Caco-2 (cell line): ENCODE results near the gene FLT3LG. TPM values are rescaled to one million over a fixed set of nuclear protein-coding genes. Genes with fewer than 3 reads are reported as not detected.

ENCODE experiments used
- BruUV-seq: library from RNA; stranded (reverse); fragments of 400-500 nt; replicated peaks from 2 replicates; lab custom pipeline; 2021; lab: Mats Ljungman, UMichigan
- CTCF ChIA-PET: fragments of 300-600 bp; sonication (Branson Sonifier 250); formaldehyde crosslinking; loops from one replicate; lab custom pipeline; 2022; ENCODE audit warnings: antibody characterized with exemption; lab: Charles Lee
- POLR2A ChIA-PET: fragments of 300-600 bp; sonication (Branson Sonifier 250); formaldehyde crosslinking; loops from one replicate; lab custom pipeline; 2022; ENCODE audit warnings: antibody characterized with exemption; lab: Charles Lee
- DNase-seq, 2 experiments: peaks; one replicate each; pipeline versions ENCODE4 v3.0.0 to v3.0.0-alpha.2; 2020 to 2022
- H3K27me3 ChIP-seq: replicated peaks from 2 replicates; pipeline ENCODE4 v1.6.0; 2011; ENCODE audit warnings: low read length; ENCODE audit not compliant: control insufficient read depth, insufficient read depth
- H3K36me3 ChIP-seq: 2 replicates; pipeline ENCODE4 v1.5.1; 2011; ENCODE audit warnings: low read length; ENCODE audit not compliant: control insufficient read depth, insufficient read depth
- H3K4me1 ChIP-seq: fragments of 250-450 bp; sonication (Bioruptor Pico); 2 replicates; pipeline ENCODE4 v1.5.1; 2020; ENCODE audit warnings: mild to moderate bottlenecking
- H3K4me3 ChIP-seq: 2 replicates; pipeline ENCODE4 v1.5.1; 2011; ENCODE audit warnings: low read depth, mild to moderate bottlenecking, control low read depth, low read length
- H3K9me3 ChIP-seq: fragments of 250-450 bp; sonication (Bioruptor Pico); 2 replicates; pipeline ENCODE4 v1.5.1; 2020; ENCODE audit warnings: mild to moderate bottlenecking, moderate library complexity
- H3K27ac Mint-ChIP-seq: one replicate; pipeline ENCODE4 v1.8.0; 2022; ENCODE audit warnings: mixed read lengths; ENCODE audit not compliant: unreplicated experiment
- H3K27me3 Mint-ChIP-seq: one replicate; pipeline ENCODE4 v1.8.0; 2022; ENCODE audit warnings: mixed read lengths; ENCODE audit not compliant: insufficient read depth, unreplicated experiment
- H3K36me3 Mint-ChIP-seq: one replicate; pipeline ENCODE4 v1.8.0; 2022; ENCODE audit warnings: mild to moderate bottlenecking, mixed read lengths; ENCODE audit not compliant: insufficient read depth, unreplicated experiment
- H3K4me1 Mint-ChIP-seq: one replicate; pipeline ENCODE4 v1.8.0; 2022; ENCODE audit warnings: low read depth, mixed read lengths; ENCODE audit not compliant: unreplicated experiment
- H3K4me3 Mint-ChIP-seq: one replicate; pipeline ENCODE4 v1.8.0; 2022; ENCODE audit warnings: mild to moderate bottlenecking, moderate library complexity, mixed read lengths; ENCODE audit not compliant: unreplicated experiment
- H3K9me3 Mint-ChIP-seq: one replicate; pipeline ENCODE4 v1.8.0; 2022; ENCODE audit warnings: mixed read lengths; ENCODE audit not compliant: unreplicated experiment
- CTCF ChIP-seq, 2 experiments: fragments of 200-600 bp in 1 of 2; IDR thresholded peaks; 1 replicate in 1 of 2; 2 replicates in 1 of 2; pipeline versions ENCODE4 v1.5.1 to v1.8.0; 2011 to 2022; ENCODE audit warnings: antibody characterized with exemption in 1 of 2, control low read depth in 1 of 2, inconsistent platforms in 1 of 2, low read depth in 1 of 2, low read length in 1 of 2, mild to moderate bottlenecking in 1 of 2, moderate library complexity in 1 of 2; ENCODE audit not compliant: insufficient read depth in 1 of 2, severe bottlenecking in 1 of 2, unreplicated experiment in 1 of 2
- intact Hi-C: fragments of 100-400 bp; cut with micrococcal nuclease; formaldehyde crosslinking; loops from one replicate; pipeline ENCODE4 v1.10.0; 2022; ENCODE audit not compliant: unreplicated experiment
- total RNA-seq: library from RNA; stranded (reverse); gene quantifications from 2 replicates; pipeline ENCODE4 v1.2.3, GENCODE V29; 2022

The FLT3LG gene
- total RNA-seq, 1 experiment from 2014 or later, result 2.1 TPM

GRCh38 chr19:49461656-49462055 lies 12.4 kb upstream of the FLT3LG start:
- Mint-ChIP-seq H3K36me3 (peaks cover 26% of the 10 kb centered on the region), H3K27me3 (no peaks in the 10 kb centered on the region), H3K4me1 (no peaks in the 10 kb centered on the region), H3K9me3 (no peaks in the 10 kb centered on the region), H3K4me3 (no peak overlapping the region), H3K27ac (no peak overlapping the region)
- no peaks in the 10 kb centered on the region for H3K9me3 ChIP-seq
- H3K27me3 ChIP-seq, result no peaks in the 10 kb centered on the region
- DNase-seq, result no peak
- no TSS peak for BruUV-seq
- H3K4me3 ChIP-seq, result no peak overlapping the region
- intact Hi-C loops, result no loop called here
- no peaks in the 10 kb centered on the region; the same call in none of the 2 replicates for H3K36me3 ChIP-seq
- ChIA-PET POLR2A (no interaction called here), CTCF (no interaction called here)
- H3K4me1 ChIP-seq, result no peaks in the 10 kb centered on the region
- no peak for TF ChIP-seq CTCF (IDR thresholded peaks at IDR 0.05; ENCODE audit: insufficient read depth in 1 of 2, low read depth in 1 of 2, low read length in 1 of 2, severe bottlenecking in 1 of 2, unreplicated experiment in 1 of 2)

- CTCF ChIA-PET, result no interaction called here
- H3K9me3 ChIP-seq, result no peaks in the 10 kb centered on the region
- no peaks in the 10 kb centered on the region for H3K4me1 ChIP-seq
- no peak overlapping the region for H3K27ac Mint-ChIP-seq
- intact Hi-C loops, result no loop called here
- TF ChIP-seq CTCF (IDR thresholded peaks at IDR 0.05; ENCODE audit: insufficient read depth in 1 of 2, low read depth in 1 of 2, low read length in 1 of 2, severe bottlenecking in 1 of 2, unreplicated experiment in 1 of 2), result no peak
- POLR2A ChIA-PET, result no interaction called here
- peaks cover 26% of the 10 kb centered on the region for H3K36me3 Mint-ChIP-seq
- no peak overlapping the region for H3K4me3 ChIP-seq
- no peaks in the 10 kb centered on the region for H3K4me1 Mint-ChIP-seq
- H3K27me3 Mint-ChIP-seq, result no peaks in the 10 kb centered on the region
- no TSS peak for BruUV-seq
- no peaks in the 10 kb centered on the region; the same call in none of the 2 replicates for H3K36me3 ChIP-seq
- no peak overlapping the region for H3K4me3 Mint-ChIP-seq
- no peak for DNase-seq
- H3K9me3 Mint-ChIP-seq, result no peaks in the 10 kb centered on the region
- no peaks in the 10 kb centered on the region for H3K27me3 ChIP-seq
Observed at GRCh38 chr19:49462492-49462891, 11.5 kb upstream of the FLT3LG start.

- no peaks in the 10 kb centered on the region for H3K9me3 Mint-ChIP-seq
Observed at GRCh38 chr19:49463960-49464740, 9.9 kb upstream of the FLT3LG start.

More at GRCh38 chr19:49463960-49464740, 9.9 kb upstream of the FLT3LG start:
- no peak for DNase-seq
- Mint-ChIP-seq H3K27me3 (no peaks in the 10 kb centered on the region), H3K4me3 (no peak overlapping the region), H3K27ac (no peak overlapping the region), H3K4me1 (no peaks in the 10 kb centered on the region), H3K36me3 (peaks cover 33% of the 10 kb centered on the region)
- intact Hi-C loops, result no loop called here
- H3K4me3 ChIP-seq, result no peak overlapping the region
- ChIA-PET CTCF (no interaction called here), POLR2A (no interaction called here)
- H3K27me3 ChIP-seq, result no peaks in the 10 kb centered on the region
- BruUV-seq, result no TSS peak
- H3K9me3 ChIP-seq, result no peaks in the 10 kb centered on the region
- peaks cover 1% of the 10 kb centered on the region for H3K36me3 ChIP-seq
- no peaks in the 10 kb centered on the region for H3K4me1 ChIP-seq
- TF ChIP-seq CTCF (IDR thresholded peaks at IDR 0.05; ENCODE audit: insufficient read depth in 1 of 2, low read depth in 1 of 2, low read length in 1 of 2, severe bottlenecking in 1 of 2, unreplicated experiment in 1 of 2), result no peak
